K562 (cell line): Measurements from ENCODE around the gene BGN. TPM values are rescaled to one million over a fixed set of nuclear protein-coding genes. Genes with fewer than 3 reads are reported as not detected.
A peak's percentile ranks its signal among the peaks of the same experiment; 100 is the strongest.

Experiments used
- BCOR ChIP-seq: fragments of 450-650 bp; IDR thresholded peaks from 2 replicates; pipeline ENCODE4 v1.6.1; 2016
- CBX8 ChIP-seq: fragments of 200-600 bp; sonication (generic); IDR thresholded peaks from 2 replicates; pipeline ENCODE4 v1.6.1; 2012; ENCODE audit warnings: borderline replicate concordance, mixed run types, low read depth, mild to moderate bottlenecking, moderate library complexity, mixed read lengths, low read length, control low read depth, inconsistent platforms; ENCODE audit not compliant: poor library complexity, severe bottlenecking; ENCODE audit errors: extremely low read depth
- ETV6 ChIP-seq, 3 experiments: fragments of 150-350 bp in 1 of 3; sonication (generic) in 1 of 3; formaldehyde crosslinking in 1 of 3; IDR thresholded peaks; 2 replicates each; pipeline versions ENCODE4 v1.6.1 to v1.8.0; 2014 to 2022; ENCODE audit warnings: borderline replicate concordance in 2 of 3, low read depth in 2 of 3, antibody characterized with exemption in 1 of 3, low read length in 1 of 3, mild to moderate bottlenecking in 1 of 3, missing genetic modification reagents in 1 of 3
- FOSL1 ChIP-seq: fragments of 200-800 bp; sonication (Bioruptor generic); conservative IDR thresholded peaks from 2 replicates; pipeline ENCODE4 v1.6.1; 2016; ENCODE audit warnings: missing genetic modification characterization, missing compliant biosample characterization
- GTF2B ChIP-seq: IDR thresholded peaks from 2 replicates; pipeline ENCODE4 v1.6.1; 2011; ENCODE audit not compliant: insufficient read length; ENCODE audit errors: extremely low read depth
- HDAC3 ChIP-seq: fragments of 450-650 bp; IDR thresholded peaks from 2 replicates; pipeline ENCODE4 v1.6.1; 2018; ENCODE audit warnings: borderline replicate concordance, mild to moderate bottlenecking, moderate library complexity; ENCODE audit not compliant: partially characterized antibody
- HIVEP1 ChIP-seq: fragments of 250-450 bp; sonication (Bioruptor Pico); IDR thresholded peaks from 2 replicates; pipeline ENCODE4 v1.4.0; 2020; ENCODE audit warnings: mild to moderate bottlenecking
- PYGO2 ChIP-seq: fragments of 450-650 bp; IDR thresholded peaks from 2 replicates; pipeline ENCODE4 v1.6.1; 2016; ENCODE audit warnings: mild to moderate bottlenecking, missing genetic modification characterization, moderate library complexity, missing compliant biosample characterization
- RERE ChIP-seq: sonication (generic); formaldehyde crosslinking; IDR thresholded peaks from 2 replicates; pipeline ENCODE4 v1.8.0; 2023; ENCODE audit warnings: missing genetic modification reagents, mild to moderate bottlenecking, borderline replicate concordance
- SMARCA5 ChIP-seq: fragments of 450-650 bp; IDR thresholded peaks from 2 replicates; pipeline ENCODE4 v1.6.1; 2016
- USF2 ChIP-seq: sonication (generic); formaldehyde crosslinking; IDR thresholded peaks from 2 replicates; pipeline ENCODE4 v1.5.0; 2020; ENCODE audit warnings: missing genetic modification reagents
- ZBTB8A ChIP-seq: fragments of 450-650 bp; IDR thresholded peaks from 2 replicates; pipeline ENCODE4 v1.6.1; 2018; ENCODE audit warnings: mild to moderate bottlenecking, moderate library complexity; ENCODE audit not compliant: partially characterized antibody
- ZKSCAN3 ChIP-seq: fragments of 250-450 bp; sonication (Bioruptor Pico); IDR thresholded peaks from 2 replicates; pipeline ENCODE4 v1.4.0; 2020
- ZNF140 ChIP-seq: fragments of 250-450 bp; sonication (Bioruptor Pico); IDR thresholded peaks from 2 replicates; pipeline ENCODE4 v1.8.0; 2021; ENCODE audit warnings: moderate library complexity, mild to moderate bottlenecking, inconsistent platforms
- ZNF232 ChIP-seq: sonication (generic); formaldehyde crosslinking; IDR thresholded peaks from 2 replicates; pipeline ENCODE4 v1.8.0; 2022; ENCODE audit warnings: mild to moderate bottlenecking, missing genetic modification reagents
- ZNF280B ChIP-seq: fragments of 250-450 bp; sonication (Bioruptor Pico); IDR thresholded peaks from 2 replicates; pipeline ENCODE4 v1.5.1; 2021; ENCODE audit warnings: mild to moderate bottlenecking
- ZNF316 ChIP-seq: fragments of 450-650 bp; IDR thresholded peaks from 2 replicates; pipeline ENCODE4 v1.6.1; 2016
- ZNF384 ChIP-seq: IDR thresholded peaks from 2 replicates; pipeline ENCODE4 v1.6.1; 2012; ENCODE audit warnings: low read depth, low read length, improper control_type of control experiment
- ZNF551 ChIP-seq: fragments of 250-450 bp; sonication (Bioruptor Pico); IDR thresholded peaks from 2 replicates; pipeline ENCODE4 v1.5.0; 2021; ENCODE audit warnings: mild to moderate bottlenecking, moderate library complexity
- polyA plus RNA-seq, 8 experiments: library from polyadenylated mRNA; depleted of rRNA in 4 of 8; stranded (reverse) in 5 of 8; unstranded in 3 of 8; fragments of >200 nt; fragmentation: Nextera tagmentation in 2 of 8; fragmentation: Illumina TruSeq in 1 of 8; extraction: Ambion mirVana in 2 of 8; extraction: Trizol in 1 of 8; gene quantifications; 2 replicates each; pipeline versions ENCODE4 v1.2.1 to v1.2.3, GENCODE V29; 2011 to 2014; ENCODE audit warnings: inconsistent platforms in 1 of 8, missing spikeins in 1 of 8
- total RNA-seq, 7 experiments: library from RNA; depleted of rRNA in 6 of 7; stranded (reverse); fragments of >200 nt in 6 of 7; fragmentation: Illumina TruSeq in 2 of 7; extraction: Trizol in 2 of 7; gene quantifications; 2 replicates each; pipeline versions ENCODE4 v1.2.1 to v1.2.3, GENCODE V29; 2011 to 2021; ENCODE audit warnings: low replicate concordance in 1 of 7

BGN gene
- total and polyA plus RNA-seq, 9 of the 15 experiments (the other 6 are each of a cell fraction or from before 2014, with no cell fraction given): 0.11 TPM; not detected in 8

- TF ChIP-seq PYGO2 (tag) (no peak), BCOR (no peak), RERE (CRISPR knock-in tag) (no peak), SMARCA5 (no peak), FOSL1 (tag) (no peak), ZNF551 (CRISPR knock-in tag) (no peak), CBX8 (no peak), ZNF140 (CRISPR knock-in tag) (no peak), ZNF316 (no peak), ZNF280B (CRISPR knock-in tag) (no peak), ZKSCAN3 (CRISPR knock-in tag) (no peak), USF2 (CRISPR knock-in tag) (no peak), GTF2B (no peak), ZBTB8A (no peak), HIVEP1 (CRISPR knock-in tag) (no peak), ZNF232 (CRISPR knock-in tag) (0 out of 2 replicates have a peak, but pooled peaks have one; percentile 24), ETV6 (IDR thresholded peaks at IDR 0.05; ENCODE audit: borderline replicate concordance in 1 of 2, low read depth in 2 of 2, low read length in 1 of 2) (no peak), ETV6 (CRISPR knock-in tag; IDR thresholded peaks at IDR 0.05; ENCODE audit: borderline replicate concordance) (no peak), ZNF384 (no peak), HDAC3 (no peak)
These were observed 24.9 kb upstream of the BGN start (continued) for GRCh38 chrX:153469811-153470410.
